ENCODE measurements around the gene MUSK. TPM values are rescaled to one million over a fixed set of nuclear protein-coding genes. Genes with fewer than 3 reads are reported as not detected.

Gene MUSK
- total RNA-seq, 1 donor from 2014 or later, result not detected

GRCh38 chr9:110755179-110755578 is 86.6 kb downstream of the MUSK start:
- Mint-ChIP-seq H3K4me1 (ENCODE audit: low read depth) (no peaks in the 10 kb centered on the region), H3K4me3 (ENCODE audit: low read depth) (no peak overlapping the region), H3K27ac (no peak overlapping the region), H3K36me3 (ENCODE audit: insufficient read depth) (peaks cover 1% of the 10 kb centered on the region), H3K9me3 (ENCODE audit: low read depth) (peaks cover 9% of the 10 kb centered on the region), H3K27me3 (no peaks in the 10 kb centered on the region)
- DNase-seq (ENCODE audit: low spot score, unreplicated experiment), result no peak
- TF ChIP-seq, protein P1, sequence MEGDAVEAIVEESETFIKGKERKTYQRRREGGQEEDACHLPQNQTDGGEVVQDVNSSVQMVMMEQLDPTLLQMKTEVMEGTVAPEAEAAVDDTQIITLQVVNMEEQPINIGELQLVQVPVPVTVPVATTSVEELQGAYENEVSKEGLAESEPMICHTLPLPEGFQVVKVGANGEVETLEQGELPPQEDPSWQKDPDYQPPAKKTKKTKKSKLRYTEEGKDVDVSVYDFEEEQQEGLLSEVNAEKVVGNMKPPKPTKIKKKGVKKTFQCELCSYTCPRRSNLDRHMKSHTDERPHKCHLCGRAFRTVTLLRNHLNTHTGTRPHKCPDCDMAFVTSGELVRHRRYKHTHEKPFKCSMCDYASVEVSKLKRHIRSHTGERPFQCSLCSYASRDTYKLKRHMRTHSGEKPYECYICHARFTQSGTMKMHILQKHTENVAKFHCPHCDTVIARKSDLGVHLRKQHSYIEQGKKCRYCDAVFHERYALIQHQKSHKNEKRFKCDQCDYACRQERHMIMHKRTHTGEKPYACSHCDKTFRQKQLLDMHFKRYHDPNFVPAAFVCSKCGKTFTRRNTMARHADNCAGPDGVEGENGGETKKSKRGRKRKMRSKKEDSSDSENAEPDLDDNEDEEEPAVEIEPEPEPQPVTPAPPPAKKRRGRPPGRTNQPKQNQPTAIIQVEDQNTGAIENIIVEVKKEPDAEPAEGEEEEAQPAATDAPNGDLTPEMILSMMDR (IDR thresholded peaks at IDR 0.05; ENCODE audit: unreplicated experiment), result no peak

DNA sequence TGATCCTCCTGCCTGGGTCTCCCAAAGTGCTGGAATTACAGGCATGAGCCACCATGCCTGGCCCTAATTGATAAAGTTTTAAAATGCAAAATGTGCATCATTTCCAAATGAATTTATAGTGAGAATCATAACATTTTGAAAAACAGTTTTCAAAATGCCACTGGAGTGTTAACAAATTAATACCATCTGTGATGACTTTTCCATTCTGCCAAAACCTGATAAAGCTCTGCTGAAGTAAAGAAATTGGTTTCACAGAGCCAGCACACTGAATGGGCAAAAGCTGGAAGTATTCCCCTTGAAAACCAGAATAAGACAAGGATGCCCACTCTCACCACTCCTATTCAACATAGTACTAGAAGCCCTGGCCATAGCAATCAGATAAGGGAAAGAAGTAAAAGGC is 89.6 kb downstream of the MUSK start:
- Mint-ChIP-seq H3K4me1 (ENCODE audit: low read depth) (no peaks in the 10 kb centered on the region), H3K36me3 (ENCODE audit: insufficient read depth) (peaks cover 1% of the 10 kb centered on the region), H3K27me3 (no peaks in the 10 kb centered on the region), H3K27ac (no peak overlapping the region), H3K9me3 (ENCODE audit: low read depth) (peaks cover 9% of the 10 kb centered on the region), H3K4me3 (ENCODE audit: low read depth) (no peak overlapping the region)
- no peak for DNase-seq (ENCODE audit: low spot score, unreplicated experiment)
- TF ChIP-seq, protein P1 (IDR thresholded peaks at IDR 0.05; ENCODE audit: unreplicated experiment), result no peak

- peaks cover 9% of the 10 kb centered on the region for H3K9me3 Mint-ChIP-seq (ENCODE audit: low read depth)
- no peaks in the 10 kb centered on the region for H3K27me3 Mint-ChIP-seq
- peaks cover 3% of the 10 kb centered on the region for H3K4me1 Mint-ChIP-seq (ENCODE audit: low read depth)
- DNase-seq (ENCODE audit: low spot score, unreplicated experiment), result no peak
- H3K27ac Mint-ChIP-seq, result no peak overlapping the region
- TF ChIP-seq, protein P1 (IDR thresholded peaks at IDR 0.05; ENCODE audit: unreplicated experiment), result no peak
- H3K4me3 Mint-ChIP-seq (ENCODE audit: low read depth), result no peak overlapping the region
- peaks cover 1% of the 10 kb centered on the region for H3K36me3 Mint-ChIP-seq (ENCODE audit: insufficient read depth)
These were observed 94.2 kb downstream of the MUSK start for GRCh38 chr9:110762783-110763182.

DNA sequence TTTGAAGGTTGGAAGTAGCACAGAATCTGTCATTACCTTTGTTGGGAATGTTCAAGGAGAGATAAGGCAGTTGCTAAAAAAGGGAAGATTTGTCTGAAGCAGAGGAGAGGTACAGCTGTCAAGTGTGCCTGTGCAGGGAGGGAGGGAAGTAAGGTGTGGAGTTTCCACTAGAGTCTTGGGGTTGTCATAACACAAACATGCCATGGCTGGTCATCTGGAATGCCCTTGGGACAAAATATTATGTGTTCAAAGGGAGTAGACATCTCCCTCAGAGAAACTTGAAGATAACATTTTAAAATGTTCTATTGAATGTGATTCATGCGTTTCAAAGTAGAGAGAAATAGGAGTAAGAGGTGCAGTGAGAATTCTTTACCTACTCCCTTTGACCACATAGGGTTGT is 95.0 kb downstream of the MUSK start:
- Mint-ChIP-seq H3K27me3 (no peaks in the 10 kb centered on the region), H3K27ac (no peak overlapping the region), H3K4me3 (ENCODE audit: low read depth) (no peak overlapping the region), H3K36me3 (ENCODE audit: insufficient read depth) (peaks cover 1% of the 10 kb centered on the region), H3K4me1 (ENCODE audit: low read depth) (peaks cover 3% of the 10 kb centered on the region), H3K9me3 (ENCODE audit: low read depth) (peaks cover 8% of the 10 kb centered on the region)
- TF ChIP-seq, protein P1 (IDR thresholded peaks at IDR 0.05; ENCODE audit: unreplicated experiment), result no peak
- DNase-seq (ENCODE audit: low spot score, unreplicated experiment), result no peak

GRCh38 chr9:110764006-110764405 is 95.4 kb downstream of the MUSK start:
- DNase-seq (ENCODE audit: low spot score, unreplicated experiment), result no peak
- TF ChIP-seq, protein P1 (IDR thresholded peaks at IDR 0.05; ENCODE audit: unreplicated experiment), result no peak
- H3K4me1 Mint-ChIP-seq (ENCODE audit: low read depth), result peaks cover 3% of the 10 kb centered on the region
- H3K27me3 Mint-ChIP-seq, result no peaks in the 10 kb centered on the region
- no peak overlapping the region for H3K27ac Mint-ChIP-seq
- H3K9me3 Mint-ChIP-seq (ENCODE audit: low read depth), result peaks cover 4% of the 10 kb centered on the region
- no peak overlapping the region for H3K4me3 Mint-ChIP-seq (ENCODE audit: low read depth)
- peaks cover 1% of the 10 kb centered on the region for H3K36me3 Mint-ChIP-seq (ENCODE audit: insufficient read depth)

Measured in progenitor cell of endocrine pancreas (in vitro differentiated cells).